GM19395 (cell line): Measurements from ENCODE around the gene USP20.

Source experiments
- ATAC-seq: cut with Tn5 transposase; IDR thresholded peaks from one replicate; pipeline ENCODE4 v1.9.1; 2021; ENCODE audit warnings: mild to moderate bottlenecking, moderate library complexity; ENCODE audit not compliant: unreplicated experiment

USP20 gene

GRCh38 chr9:129851821-129852220, 16.6 kb downstream of the USP20 start:
- no peak for ATAC-seq

DNA sequence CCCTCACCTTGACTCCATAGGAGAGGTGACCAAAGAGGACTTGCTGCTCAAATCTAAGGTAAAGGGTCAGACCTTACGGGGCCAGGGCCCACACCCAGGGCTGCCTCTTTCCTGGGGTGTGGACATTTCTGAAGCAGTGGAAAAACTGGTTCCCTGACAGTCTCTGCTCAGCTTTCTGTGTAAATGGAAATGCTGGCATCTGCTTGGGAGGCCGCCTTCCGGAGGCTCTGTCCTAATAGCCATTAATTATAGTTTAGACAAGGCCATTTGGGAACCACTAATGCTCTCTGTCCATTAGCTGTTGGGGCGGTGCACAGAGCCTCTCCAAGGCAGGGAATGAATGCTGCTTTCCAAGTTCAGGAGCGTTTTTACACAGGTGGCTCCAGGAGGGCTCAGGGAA, 17.3 kb downstream of the USP20 start:
- no peak for ATAC-seq

- no peak for ATAC-seq
Observed at GRCh38 chr9:129853614-129854013, 18.4 kb downstream of the USP20 start.

- ATAC-seq, result no peak
Observed at GRCh38 chr9:129854588-129855110, 19.4 kb downstream of the USP20 start.

DNA sequence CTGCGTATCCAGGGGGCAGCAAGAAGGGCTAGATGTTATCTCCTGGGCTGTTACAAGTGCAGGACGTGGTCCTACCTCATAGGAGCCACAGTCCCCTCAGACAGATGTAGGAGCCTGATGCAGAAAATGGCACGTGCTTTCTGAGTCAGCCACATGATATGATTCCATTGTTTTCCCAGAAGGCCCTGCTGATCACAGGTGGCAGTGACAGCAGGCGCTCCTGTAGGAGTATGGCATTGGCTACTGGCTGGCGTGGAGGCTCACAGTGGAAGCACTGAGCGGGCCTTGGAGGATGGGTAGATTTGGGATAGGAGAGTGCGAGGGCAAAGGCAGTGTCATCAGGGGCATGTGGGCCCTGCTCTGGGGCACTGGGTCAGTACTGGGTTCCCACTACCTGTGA, 21.9 kb downstream of the USP20 start:
- no peak for ATAC-seq

GRCh38 chr9:129858167-129858962, 23.1 kb downstream of the USP20 start:
- no peak for ATAC-seq

DNA sequence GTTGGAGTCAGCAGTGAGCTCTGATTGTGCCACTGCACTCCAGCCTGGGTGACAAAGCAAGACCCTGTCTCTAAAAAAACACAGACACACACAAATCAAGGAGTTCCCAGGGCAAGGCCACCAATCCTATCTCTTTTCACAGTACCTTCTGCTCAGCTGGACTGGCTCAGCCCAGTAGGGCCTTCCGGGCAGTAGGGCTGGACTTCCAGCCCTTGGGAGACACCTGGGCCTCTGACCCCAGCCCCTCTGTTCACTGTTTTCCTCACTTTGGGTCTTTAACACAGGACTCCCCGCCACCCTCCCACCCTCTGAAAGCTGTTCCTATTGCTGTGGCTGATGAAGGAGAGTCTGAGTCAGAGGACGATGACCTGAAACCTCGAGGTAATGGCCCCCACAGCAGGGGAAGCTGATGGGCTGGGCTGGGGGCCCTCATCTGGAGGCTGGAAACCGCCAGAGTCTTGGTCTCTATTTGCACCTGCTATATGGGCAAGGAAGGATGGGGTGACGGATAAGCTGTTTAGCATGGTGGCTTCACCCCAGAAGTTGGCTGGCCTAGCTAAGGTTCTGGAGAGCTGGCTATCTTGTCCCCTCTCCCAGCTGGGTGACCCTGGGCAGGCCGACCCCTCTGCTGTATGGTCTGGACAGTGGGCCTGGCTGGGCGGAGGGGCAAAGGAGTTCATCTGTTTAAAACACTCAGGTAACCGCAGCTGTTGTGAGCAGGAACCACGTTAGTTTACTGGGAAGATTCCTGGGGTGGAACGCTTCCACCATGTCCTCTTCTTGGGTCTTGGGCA, 25.6 kb downstream of the USP20 start:
- no peak for ATAC-seq

GRCh38 chr9:129861447-129861827, 26.2 kb downstream of the USP20 start:
- no peak for ATAC-seq

- no peak for ATAC-seq
Observed at GRCh38 chr9:129863059-129863690, 27.9 kb downstream of the USP20 start.

GRCh38 chr9:129864991-129865647, 29.9 kb downstream of the USP20 start:
- ATAC-seq, result no peak

GRCh38 chr9:129865668-129866320, 30.5 kb downstream of the USP20 start:
- ATAC-seq, result no peak

DNA sequence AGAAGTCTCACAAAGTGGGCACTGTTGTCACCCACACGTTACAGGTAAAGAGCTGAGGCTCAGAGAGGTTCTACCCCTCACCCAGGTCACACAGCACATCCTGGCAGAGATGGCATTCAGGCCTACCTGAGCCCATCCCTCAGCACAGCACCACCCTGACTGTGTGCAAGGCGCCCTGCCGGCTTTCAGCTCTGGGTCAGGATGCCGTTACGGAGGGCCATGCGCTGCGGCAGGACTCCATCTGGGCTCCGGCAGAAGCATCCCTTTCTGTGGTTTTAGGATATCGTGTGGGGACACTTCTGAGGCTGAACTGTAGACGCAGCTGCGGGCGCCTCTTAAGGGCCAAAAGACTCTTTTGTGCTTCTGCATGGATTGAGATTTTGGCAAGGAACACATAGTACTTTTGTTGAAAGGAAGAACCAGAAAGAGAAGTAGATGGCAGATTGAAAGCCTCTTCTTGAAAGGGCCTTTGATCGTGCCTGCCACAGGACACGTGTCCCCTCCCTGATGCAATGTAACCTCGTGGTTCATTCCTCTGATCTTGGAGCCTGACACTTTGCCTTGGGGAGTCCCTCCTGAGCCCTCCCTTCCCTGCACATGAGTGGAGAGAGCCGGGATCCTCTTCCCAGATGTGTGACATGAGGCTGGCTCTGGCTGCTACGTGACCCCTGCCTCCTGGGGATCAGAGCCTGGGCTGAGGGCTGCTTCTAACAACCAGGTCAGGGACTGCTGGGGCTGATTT, 31.3 kb downstream of the USP20 start:
- ATAC-seq, result no peak

DNA sequence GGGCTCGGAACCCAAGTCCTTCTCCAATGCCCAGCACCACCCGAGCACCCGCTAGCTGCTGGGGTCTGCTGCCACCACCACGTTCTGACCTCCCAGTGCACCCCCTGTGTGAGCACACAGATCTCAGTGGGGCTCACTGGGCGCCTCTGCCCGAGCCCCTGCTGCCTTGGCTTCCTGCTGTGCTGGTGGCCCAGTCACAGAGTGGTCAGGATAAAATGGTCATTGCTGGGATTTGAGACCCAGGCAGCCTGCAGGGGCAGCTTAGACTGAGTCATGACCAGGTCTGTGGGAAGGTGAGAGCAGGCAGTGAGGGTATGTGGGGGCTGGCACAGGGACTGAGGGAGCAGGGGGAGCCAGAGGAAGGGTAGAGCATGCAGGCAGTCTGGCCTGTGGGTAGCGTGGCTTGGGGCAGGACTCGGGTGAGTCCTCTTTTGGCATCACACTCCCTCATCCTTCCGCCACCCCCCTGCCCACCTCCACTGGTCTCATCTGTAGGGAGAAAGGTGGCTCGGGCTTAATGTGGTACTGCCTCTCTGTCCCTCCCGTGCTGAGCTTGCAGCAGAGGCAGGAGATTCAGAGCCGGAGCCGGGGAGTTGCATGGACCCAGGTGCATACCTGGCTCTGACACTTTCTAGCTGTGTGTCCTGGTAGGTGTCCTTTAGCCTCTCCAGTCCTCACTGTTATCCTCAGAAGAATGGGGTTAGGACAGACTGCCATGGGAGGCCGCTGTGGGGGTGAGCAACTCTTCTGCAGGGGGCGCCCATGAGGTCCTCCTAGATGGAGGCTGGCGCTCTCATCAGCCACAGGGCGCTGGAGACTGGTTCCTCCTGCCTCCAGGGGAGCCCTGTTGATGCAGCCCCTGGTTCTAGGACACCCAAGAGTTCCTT, 32.1 kb downstream of the USP20 start:
- no peak for ATAC-seq

- ATAC-seq, result no peak
Observed at GRCh38 chr9:129868023-129868871, 33.0 kb downstream of the USP20 start.

- no peak for ATAC-seq
Observed at GRCh38 chr9:129868872-129869486, 33.7 kb downstream of the USP20 start.

- no peak for ATAC-seq
Observed at GRCh38 chr9:129869585-129870501, 34.6 kb downstream of the USP20 start.
